ENCODE results near the gene OR4F15. TPM values are rescaled to one million over a fixed set of nuclear protein-coding genes. Genes with fewer than 3 reads are reported as not detected.

The OR4F15 gene
- total and polyA plus RNA-seq, 2 donors (not counting 1 experiment from before 2014, with no cell fraction given), result not detected

DNA sequence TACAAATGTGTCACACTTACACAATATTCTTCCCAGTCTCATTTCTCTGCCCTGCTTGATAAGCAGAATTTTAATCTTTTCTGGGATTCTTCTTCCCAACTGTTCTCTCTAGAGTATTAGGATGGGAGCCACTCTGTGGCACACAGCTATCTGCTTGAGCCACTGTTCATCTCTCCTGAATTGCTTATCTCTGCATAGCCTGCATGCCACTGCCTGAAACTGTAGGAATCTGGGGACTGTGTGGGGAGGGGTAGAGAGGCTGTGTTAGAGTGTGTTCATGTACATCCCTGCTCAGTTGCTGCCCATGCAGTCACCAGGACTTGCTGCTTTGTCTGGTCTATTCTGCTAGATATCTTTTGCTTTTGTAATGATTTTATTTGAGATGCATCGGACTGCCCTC is 11.0 kb upstream of the OR4F15 start:
- Histone ChIP-seq H2AFZ (ENCODE audit: insufficient read depth, low read depth, low read length, poor library complexity, severe bottlenecking) (no peak overlapping the region), H3K79me2 (ENCODE audit: control insufficient read depth, insufficient read depth, low read length) (no peaks in the 10 kb centered on the region), H3K9ac (ENCODE audit: low read length) (no peak overlapping the region), H3K27ac (ENCODE audit: low read length in 2 of 2) (no peak overlapping the region), H3K36me3 (replicated peaks in 1 of 2; ENCODE audit: control extremely low read depth in 1 of 2, control insufficient read depth in 1 of 2, extremely low read depth in 1 of 2, insufficient read depth in 2 of 2, low read length in 1 of 2) (no peaks in the 10 kb centered on the region), H4K20me1 (ENCODE audit: control insufficient read depth, insufficient read depth, low read length, poor library complexity, severe bottlenecking) (no peaks in the 10 kb centered on the region), H3K9me3 (ENCODE audit: control extremely low read depth in 1 of 3, control insufficient read depth in 2 of 3, insufficient read depth in 1 of 3, low read length in 2 of 3) (no peaks in the 10 kb centered on the region), H3K27me3 (replicated peaks in 1 of 4; ENCODE audit: control extremely low read depth in 1 of 4, control insufficient read depth in 3 of 4, insufficient read depth in 4 of 4, low read length in 3 of 4) (peaks cover 0 to 9% (median 0%) of the 10 kb centered on the region in 4 experiments), H3K4me2 (replicated peaks; ENCODE audit: low read depth, low read length, poor library complexity, severe bottlenecking) (no peak overlapping the region), H3K4me1 (ENCODE audit: control insufficient read depth in 2 of 2, insufficient read depth in 2 of 2, low read length in 2 of 2) (no peaks in the 10 kb centered on the region), H3K4me3 (ENCODE audit: control extremely low read depth in 1 of 5, extremely low read depth in 1 of 5, insufficient read depth in 1 of 5, low read depth in 2 of 5, low read length in 4 of 5) (no peak overlapping the region)
- ATAC-seq (ENCODE audit: low read depth), result no peak
- H3K4me1 Mint-ChIP-seq, result no peaks in the 10 kb centered on the region
- DNase-seq, result no peak
- CTCF ChIA-PET, result no interaction called here
- H3K4me3 Mint-ChIP-seq, result no peak overlapping the region
- WGBS (ENCODE audit: insufficient coverage), result no CpG with 5 or more reads among the region's 1 CpG
- no peak overlapping the region for H3K27ac Mint-ChIP-seq
- no peak for TF ChIP-seq EZH2 (IDR thresholded peaks at IDR 0.05; ENCODE audit: borderline replicate concordance, insufficient read depth, low read depth, low read length, poor library complexity, severe bottlenecking)
- TF ChIP-seq, protein P1, sequence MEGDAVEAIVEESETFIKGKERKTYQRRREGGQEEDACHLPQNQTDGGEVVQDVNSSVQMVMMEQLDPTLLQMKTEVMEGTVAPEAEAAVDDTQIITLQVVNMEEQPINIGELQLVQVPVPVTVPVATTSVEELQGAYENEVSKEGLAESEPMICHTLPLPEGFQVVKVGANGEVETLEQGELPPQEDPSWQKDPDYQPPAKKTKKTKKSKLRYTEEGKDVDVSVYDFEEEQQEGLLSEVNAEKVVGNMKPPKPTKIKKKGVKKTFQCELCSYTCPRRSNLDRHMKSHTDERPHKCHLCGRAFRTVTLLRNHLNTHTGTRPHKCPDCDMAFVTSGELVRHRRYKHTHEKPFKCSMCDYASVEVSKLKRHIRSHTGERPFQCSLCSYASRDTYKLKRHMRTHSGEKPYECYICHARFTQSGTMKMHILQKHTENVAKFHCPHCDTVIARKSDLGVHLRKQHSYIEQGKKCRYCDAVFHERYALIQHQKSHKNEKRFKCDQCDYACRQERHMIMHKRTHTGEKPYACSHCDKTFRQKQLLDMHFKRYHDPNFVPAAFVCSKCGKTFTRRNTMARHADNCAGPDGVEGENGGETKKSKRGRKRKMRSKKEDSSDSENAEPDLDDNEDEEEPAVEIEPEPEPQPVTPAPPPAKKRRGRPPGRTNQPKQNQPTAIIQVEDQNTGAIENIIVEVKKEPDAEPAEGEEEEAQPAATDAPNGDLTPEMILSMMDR (IDR thresholded peaks at IDR 0.05), result no peak
- intact Hi-C loops (cut with micrococcal nuclease), result no loop called here
- POLR2A ChIA-PET, result no interaction called here
- no peaks in the 10 kb centered on the region for H3K9me3 Mint-ChIP-seq (ENCODE audit: insufficient read depth)
- H3K27me3 Mint-ChIP-seq, result peaks cover 18% of the 10 kb centered on the region

DNA sequence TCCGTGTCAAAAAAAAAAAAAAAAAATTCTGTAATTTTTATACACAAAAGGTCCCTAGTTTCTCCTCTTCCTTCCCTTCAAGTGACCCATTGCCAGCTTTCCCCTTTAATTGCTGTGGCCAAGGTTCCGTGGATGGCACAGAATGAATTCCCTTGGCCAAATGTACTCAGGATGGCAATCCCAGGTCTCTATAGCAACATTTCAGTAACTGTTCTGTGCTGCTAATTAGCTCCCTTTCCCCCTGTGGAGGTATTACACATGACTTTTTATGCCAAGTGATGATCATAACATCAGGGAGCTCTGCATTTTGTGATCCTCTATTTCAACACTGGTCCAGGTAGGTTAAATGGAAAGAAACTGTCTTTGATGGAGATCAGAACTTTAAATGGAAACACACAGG is 8.8 kb upstream of the OR4F15 start, which contains the start of gene OR4F6:
TSS of gene OR4F6 (plus strand) at position 301 of the 400 bp plus-strand sequence. CDS start 2,211 bp downstream, outside the sequence.
- Histone ChIP-seq H3K36me3 (replicated peaks in 1 of 2; ENCODE audit: control extremely low read depth in 1 of 2, control insufficient read depth in 1 of 2, extremely low read depth in 1 of 2, insufficient read depth in 2 of 2, low read length in 1 of 2) (no peaks in the 10 kb centered on the region), H3K27me3 (replicated peaks in 1 of 4; ENCODE audit: control extremely low read depth in 1 of 4, control insufficient read depth in 3 of 4, insufficient read depth in 4 of 4, low read length in 3 of 4) (peaks cover 0 to 3% (median 0%) of the 10 kb centered on the region in 4 experiments), H3K27ac (ENCODE audit: low read length in 2 of 2) (no peak within 1 kb of the TSS), H3K9me3 (ENCODE audit: control extremely low read depth in 1 of 3, control insufficient read depth in 2 of 3, insufficient read depth in 1 of 3, low read length in 2 of 3) (no peaks in the 10 kb centered on the region), H2AFZ (ENCODE audit: insufficient read depth, low read depth, low read length, poor library complexity, severe bottlenecking) (no peak within 1 kb of the TSS), H3K4me1 (ENCODE audit: control insufficient read depth in 2 of 2, insufficient read depth in 2 of 2, low read length in 2 of 2) (no peaks in the 10 kb centered on the region), H3K9ac (ENCODE audit: low read length) (no peak within 1 kb of the TSS), H3K79me2 (ENCODE audit: control insufficient read depth, insufficient read depth, low read length) (no peaks in the 10 kb centered on the region), H3K4me3 (ENCODE audit: control extremely low read depth in 1 of 5, extremely low read depth in 1 of 5, insufficient read depth in 1 of 5, low read depth in 2 of 5, low read length in 4 of 5) (no peak within 1 kb of the TSS), H3K4me2 (replicated peaks; ENCODE audit: low read depth, low read length, poor library complexity, severe bottlenecking) (no peak within 1 kb of the TSS), H4K20me1 (ENCODE audit: control insufficient read depth, insufficient read depth, low read length, poor library complexity, severe bottlenecking) (no peaks in the 10 kb centered on the region)
- H3K9me3 Mint-ChIP-seq (ENCODE audit: insufficient read depth), result no peaks in the 10 kb centered on the region
- no peak within 1 kb of the TSS for H3K27ac Mint-ChIP-seq
- intact Hi-C loops (cut with micrococcal nuclease), result no loop called here
- ChIA-PET POLR2A (no interaction called here), CTCF (no interaction called here)
- peaks cover 15% of the 10 kb centered on the region for H3K27me3 Mint-ChIP-seq
- no peaks in the 10 kb centered on the region for H3K4me1 Mint-ChIP-seq
- H3K4me3 Mint-ChIP-seq, result no peak within 1 kb of the TSS
- DNase-seq (no peak), ATAC-seq (ENCODE audit: low read depth) (no peak)
- TF ChIP-seq EZH2 (IDR thresholded peaks at IDR 0.05; ENCODE audit: borderline replicate concordance, insufficient read depth, low read depth, low read length, poor library complexity, severe bottlenecking), result no peak
- TF ChIP-seq, protein P1 (IDR thresholded peaks at IDR 0.05), result no peak
- WGBS (ENCODE audit: insufficient coverage), result 100% methylated on average over 2 of the region's 2 CpGs
